A549 (cell line): ENCODE results near the gene CDK5RAP2. TPM values are rescaled to one million over a fixed set of nuclear protein-coding genes. Genes with fewer than 3 reads are reported as not detected.
A peak's percentile ranks its signal among the peaks of the same experiment; 100 is the strongest.

Experiments used
- ATAC-seq, 2 experiments: fragments of 200-7000 bp in 1 of 2; fragments of >200 bp in 1 of 2; cut with Nextera tagmentation in 1 of 2; cut with Tn5 transposase in 1 of 2; 3 replicates each; pipeline versions ENCODE4 v1.8.0 to v1.9.1; 2018 to 2020; ENCODE audit warnings: mild to moderate bottlenecking in 1 of 2, moderate library complexity in 1 of 2
- CTCF ChIA-PET: fragments of 300-600 bp; sonication (Branson Sonifier 250); formaldehyde crosslinking; extraction: SDS; loops from one replicate; lab custom pipeline; 2021; ENCODE audit warnings: antibody characterized with exemption, inconsistent platforms; lab: Yijun Ruan, JAX
- POLR2A ChIA-PET: fragments of 350-600 bp; formaldehyde crosslinking; extraction: SDS; loops from one replicate; lab custom pipeline; 2021; ENCODE audit warnings: antibody characterized with exemption, inconsistent platforms; lab: Yijun Ruan, JAX
- DNase-seq, 2 experiments: peaks; one replicate each; pipeline versions ENCODE4 v3.0.0 to v3.0.0-alpha.2; 2011 to 2016; ENCODE audit warnings: low read depth in 1 of 2, low spot score in 1 of 2
- FAIRE-seq: peaks from 2 replicates; lab custom pipeline; 2011; peaks lifted over from hg19 to GRCh38; lab: Jason Lieb, UNC
- H3K27ac ChIP-seq, 2 experiments: fragments of >200 bp; sonication (Bioruptor Twin); formaldehyde crosslinking; 3 replicates each; pipeline ENCODE4 v1.5.1; 2016 to 2017
- H3K4me1 ChIP-seq: fragments of >200 bp; sonication (Bioruptor Twin); formaldehyde crosslinking; 3 replicates; pipeline ENCODE4 v1.6.1; 2016
- H3K4me2 ChIP-seq: fragments of >200 bp; sonication (Bioruptor Twin); formaldehyde crosslinking; 3 replicates; pipeline ENCODE4 v1.6.1; 2016
- H3K4me3 ChIP-seq: fragments of >200 bp; sonication (Bioruptor Twin); formaldehyde crosslinking; 3 replicates; pipeline ENCODE4 v1.5.1; 2016
- H3K9me3 ChIP-seq: fragments of >200 bp; sonication (Bioruptor Twin); formaldehyde crosslinking; 3 replicates; pipeline ENCODE4 v1.6.1; 2016
- BCL3 ChIP-seq: fragments of >200 bp; sonication (Bioruptor Twin); formaldehyde crosslinking; IDR thresholded peaks from 3 replicates; pipeline ENCODE4 v1.6.1; 2016
- CHD2 ChIP-seq: fragments of 150-350 bp; IDR thresholded peaks from 2 replicates; pipeline ENCODE4 v1.6.1; 2014; ENCODE audit warnings: low read length; ENCODE audit not compliant: partially characterized antibody
- CHD4 ChIP-seq: fragments of 200-600 bp; sonication (generic); IDR thresholded peaks from 2 replicates; pipeline ENCODE4 v1.6.1; 2016; ENCODE audit warnings: antibody characterized with exemption, mild to moderate bottlenecking, borderline replicate concordance
- EP300 ChIP-seq, 2 experiments: fragments of >200 bp; sonication (Bioruptor Twin); formaldehyde crosslinking; IDR thresholded peaks; 2 replicates in 1 of 2; 3 replicates in 1 of 2; pipeline ENCODE4 v1.6.1; 2016 to 2017
- FOSB ChIP-seq: fragments of 250-450 bp; sonication (Bioruptor Pico); IDR thresholded peaks from 2 replicates; pipeline ENCODE4 v1.5.0; 2020; ENCODE audit warnings: mild to moderate bottlenecking, moderate library complexity
- FOSL2 ChIP-seq, 2 experiments: fragments of 450-650 bp in 1 of 2; fragments of >200 bp in 1 of 2; sonication (Bioruptor Twin) in 1 of 2; formaldehyde crosslinking; IDR thresholded peaks; 2 replicates each; pipeline versions ENCODE4 v1.5.0 to v1.6.1; 2016 to 2020; ENCODE audit warnings: mild to moderate bottlenecking in 1 of 2, moderate library complexity in 1 of 2
- FOXS1 ChIP-seq: fragments of 250-450 bp; sonication (Bioruptor Pico); IDR thresholded peaks from 2 replicates; pipeline ENCODE4 v1.5.0; 2020; ENCODE audit warnings: mild to moderate bottlenecking, moderate library complexity
- HOXA7 ChIP-seq: fragments of 250-450 bp; sonication (Bioruptor Pico); IDR thresholded peaks from 2 replicates; pipeline ENCODE4 v1.5.0; 2020; ENCODE audit warnings: mild to moderate bottlenecking, moderate library complexity
- HOXB5 ChIP-seq: fragments of 250-450 bp; sonication (Bioruptor Pico); IDR thresholded peaks from 2 replicates; pipeline ENCODE4 v1.5.0; 2020; ENCODE audit warnings: mild to moderate bottlenecking, moderate library complexity
- JUN ChIP-seq, 2 experiments: fragments of >200 bp; sonication (Bioruptor Twin); formaldehyde crosslinking; IDR thresholded peaks; 2 replicates in 1 of 2; 3 replicates in 1 of 2; pipeline ENCODE4 v1.6.1; 2016 to 2017
- JUNB ChIP-seq: fragments of >200 bp; sonication (Bioruptor Twin); formaldehyde crosslinking; IDR thresholded peaks from 2 replicates; pipeline ENCODE4 v1.6.1; 2016
- KDM1A ChIP-seq: fragments of 200-600 bp; sonication (generic); IDR thresholded peaks from 2 replicates; pipeline ENCODE4 v1.6.1; 2016; ENCODE audit warnings: low read depth, mild to moderate bottlenecking
- KDM5A ChIP-seq: fragments of 200-600 bp; sonication (generic); IDR thresholded peaks from 2 replicates; pipeline ENCODE4 v1.6.1; 2016; ENCODE audit warnings: antibody characterized with exemption, mild to moderate bottlenecking
- PHF8 ChIP-seq: fragments of 200-600 bp; sonication (generic); IDR thresholded peaks from 2 replicates; pipeline ENCODE4 v1.6.1; 2016; ENCODE audit warnings: low read depth, mild to moderate bottlenecking, antibody characterized with exemption, moderate library complexity, borderline replicate concordance
- RAD21 ChIP-seq, 2 experiments: fragments of >200 bp in 1 of 2; sonication (Bioruptor Twin) in 1 of 2; formaldehyde crosslinking in 1 of 2; IDR thresholded peaks in 1 of 2; conservative IDR thresholded peaks in 1 of 2; 2 replicates in 1 of 2; 3 replicates in 1 of 2; pipeline ENCODE4 v1.6.1; 2012 to 2018; ENCODE audit warnings: inconsistent platforms in 1 of 2
- REST ChIP-seq: fragments of 200-600 bp; sonication (generic); IDR thresholded peaks from 2 replicates; pipeline ENCODE4 v1.6.1; 2016; ENCODE audit warnings: antibody characterized with exemption, mild to moderate bottlenecking, moderate library complexity
- SMC3 ChIP-seq: fragments of >200 bp; sonication (Bioruptor Twin); formaldehyde crosslinking; IDR thresholded peaks from 3 replicates; pipeline ENCODE4 v1.6.1; 2018; ENCODE audit warnings: inconsistent platforms
- TP53 ChIP-seq: fragments of 250-450 bp; sonication (Bioruptor Pico); IDR thresholded peaks from 2 replicates; pipeline ENCODE4 v1.5.0; 2021; ENCODE audit warnings: mild to moderate bottlenecking, moderate library complexity
- ZSCAN20 ChIP-seq: fragments of 250-450 bp; sonication (Bioruptor Pico); IDR thresholded peaks from 2 replicates; pipeline ENCODE4 v1.8.0; 2022; ENCODE audit warnings: mild to moderate bottlenecking, moderate library complexity
- WGBS: methylation state at CpG from one replicate; pipeline ENCODE4 v1.1.6; 2017; ENCODE audit errors: missing lambda C conversion rate; 5-methylcytosine and 5-hydroxymethylcytosine counted together
- polyA plus RNA-seq, 4 experiments: library from polyadenylated mRNA; depleted of rRNA in 3 of 4; stranded (reverse); fragments of >200 nt; fragmentation: RNase III in 1 of 4; extraction: RNeasy Plus Mini Kit Qiagen cat#74134 plus additional on column Dnase treatment in 1 of 4; gene quantifications; 2 replicates in 3 of 4; 3 replicates in 1 of 4; pipeline ENCODE4 v1.2.3, GENCODE V29; 2011 to 2017
- TF ChIP-seq, protein P1 (sequence below): fragments of 250-450 bp; sonication (Bioruptor Pico); IDR thresholded peaks from 2 replicates; pipeline ENCODE4 v1.5.0; 2020; ENCODE audit warnings: low read depth, mild to moderate bottlenecking, moderate library complexity
- TF ChIP-seq, protein P2 (sequence below): IDR thresholded peaks from 2 replicates; pipeline ENCODE4 v1.6.1; 2012
- TF ChIP-seq, protein P3 (sequence below): fragments of 450-650 bp; IDR thresholded peaks from 2 replicates; pipeline ENCODE4 v1.6.1; 2014; ENCODE audit warnings: antibody characterized with exemption
- TF ChIP-seq, protein P4 (sequence below): fragments of >200 bp; sonication (Bioruptor Twin); formaldehyde crosslinking; IDR thresholded peaks from 2 replicates; pipeline ENCODE4 v1.6.1; 2016

The CDK5RAP2 gene
- polyA plus RNA-seq, 2 of the 4 experiments (the other 2 are of a cell fraction): 29.1 to 44.6 TPM

DNA sequence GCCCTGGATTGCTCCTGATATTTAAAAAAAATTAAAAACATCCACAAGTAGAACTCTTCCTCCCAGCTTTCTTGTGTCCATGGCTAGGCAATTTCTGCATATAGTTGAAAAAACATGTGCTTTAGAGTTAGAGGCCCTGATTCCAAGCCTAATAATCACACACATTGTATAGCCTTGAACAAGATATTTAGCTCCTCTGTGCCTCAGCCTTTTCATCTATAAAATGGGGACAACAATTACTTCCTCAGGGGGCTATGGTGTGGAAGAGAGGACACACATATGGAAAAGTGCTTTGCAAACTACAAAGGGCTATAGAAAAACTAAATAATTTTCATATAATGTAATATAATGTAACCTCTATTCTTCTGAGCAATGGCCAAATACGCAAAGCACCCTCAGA lies 23.0 kb upstream of the CDK5RAP2 start:
- DNase-seq (no peak), FAIRE-seq (no peak), ATAC-seq (no peak)
- Histone ChIP-seq H3K4me1 (peaks cover 12% of the 10 kb centered on the region), H3K9me3 (no peaks in the 10 kb centered on the region), H3K4me3 (no peak overlapping the region), H3K27ac (no peak overlapping the region), H3K4me2 (no peak overlapping the region)
- TF ChIP-seq KDM5A (no peak), ZSCAN20 (CRISPR knock-in tag) (no peak)
- ChIA-PET CTCF (interaction anchor here (1.0 to 1.1 kb wide), 2 partner anchors 17 to 460 kb away, joined by 3 read pairs; no protein-coding TSS in a partner anchor), POLR2A (no interaction called here)
- 94% methylated on average over 1 of the region's 1 CpG for WGBS

DNA sequence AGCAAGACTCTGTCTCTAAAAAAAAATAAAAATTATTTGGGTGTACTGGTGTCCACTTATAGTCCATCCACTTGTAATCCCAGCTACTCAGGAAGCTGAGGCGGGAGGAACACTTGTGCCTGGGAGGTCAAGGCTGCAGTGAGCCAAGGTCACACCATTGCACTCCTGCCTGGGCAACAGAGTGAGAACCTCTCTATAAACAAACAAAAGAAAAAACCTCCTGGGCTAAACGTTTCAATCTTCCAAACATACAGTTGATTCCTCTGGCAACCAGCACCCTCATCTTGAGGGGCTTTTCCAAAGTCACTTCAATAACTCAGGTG lies 13.9 kb upstream of the CDK5RAP2 start:
- DNase-seq (no peak), FAIRE-seq (no peak), ATAC-seq (no peak)
- no peak overlapping the region for H3K4me2 ChIP-seq
- CTCF ChIA-PET: interaction anchor here (1.2 to 2.2 kb wide), 2 partner anchors 11 to 20 kb away, joined by 3 to 8 read pairs; no protein-coding TSS in a partner anchor
- no peak overlapping the region for H3K27ac ChIP-seq
- 49% methylated on average over 2 of the region's 2 CpGs for WGBS
- no peaks in the 10 kb centered on the region for H3K9me3 ChIP-seq
- TF ChIP-seq REST (no peak), HOXB5 (CRISPR knock-in tag) (no peak), FOXS1 (CRISPR knock-in tag) (no peak), CHD2 (no peak), EP300 (IDR thresholded peaks at IDR 0.05) (no peak), JUN (IDR thresholded peaks at IDR 0.05) (no peak)
- TF ChIP-seq, protein P1, sequence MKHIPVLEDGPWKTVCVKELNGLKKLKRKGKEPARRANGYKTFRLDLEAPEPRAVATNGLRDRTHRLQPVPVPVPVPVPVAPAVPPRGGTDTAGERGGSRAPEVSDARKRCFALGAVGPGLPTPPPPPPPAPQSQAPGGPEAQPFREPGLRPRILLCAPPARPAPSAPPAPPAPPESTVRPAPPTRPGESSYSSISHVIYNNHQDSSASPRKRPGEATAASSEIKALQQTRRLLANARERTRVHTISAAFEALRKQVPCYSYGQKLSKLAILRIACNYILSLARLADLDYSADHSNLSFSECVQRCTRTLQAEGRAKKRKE (CRISPR knock-in tag): no peak
- TF ChIP-seq, all 56 proteins: peak for 0
- no peak overlapping the region for H3K4me3 ChIP-seq
- POLR2A ChIA-PET: no interaction called here
- no peaks in the 10 kb centered on the region for H3K4me1 ChIP-seq

- peak in 1 of 2 experiments; percentile 34; a peak in 3 of 6 replicates for ATAC-seq
- CTCF ChIA-PET: interaction anchor here (2.2 kb wide), 1 partner anchor 21 kb away, joined by 8 read pairs; no protein-coding TSS in a partner anchor
- no peak for FAIRE-seq
Measured at GRCh38 chr9:120593250-120593954, 13.4 kb upstream of the CDK5RAP2 start.

More at GRCh38 chr9:120593250-120593954, 13.4 kb upstream of the CDK5RAP2 start:
- POLR2A ChIA-PET: no interaction called here
- Histone ChIP-seq H3K27ac (no peak overlapping the region), H3K9me3 (no peaks in the 10 kb centered on the region), H3K4me1 (no peaks in the 10 kb centered on the region), H3K4me3 (no peak overlapping the region), H3K4me2 (no peak overlapping the region)
- WGBS: 83% methylated on average over 5 of the region's 5 CpGs
- DNase-seq: no peak
- TF ChIP-seq TP53 (no peak), JUNB (no peak), ZSCAN20 (CRISPR knock-in tag) (no peak), KDM5A (no peak), FOSL2 (IDR thresholded peaks at IDR 0.05) (no peak), FOSL2 (CRISPR knock-in tag; IDR thresholded peaks at IDR 0.05) (no peak), PHF8 (no peak), CHD4 (no peak), JUN (IDR thresholded peaks at IDR 0.05) (no peak), FOSB (CRISPR knock-in tag) (no peak), HOXA7 (no peak), BCL3 (no peak), HOXB5 (CRISPR knock-in tag) (no peak), KDM1A (no peak), SMC3 (no peak), RAD21 (conservative IDR thresholded peaks at IDR 0.05 in 1 of 2, IDR thresholded peaks at IDR 0.05 in 1 of 2) (no peak)
- TF ChIP-seq, protein P2, sequence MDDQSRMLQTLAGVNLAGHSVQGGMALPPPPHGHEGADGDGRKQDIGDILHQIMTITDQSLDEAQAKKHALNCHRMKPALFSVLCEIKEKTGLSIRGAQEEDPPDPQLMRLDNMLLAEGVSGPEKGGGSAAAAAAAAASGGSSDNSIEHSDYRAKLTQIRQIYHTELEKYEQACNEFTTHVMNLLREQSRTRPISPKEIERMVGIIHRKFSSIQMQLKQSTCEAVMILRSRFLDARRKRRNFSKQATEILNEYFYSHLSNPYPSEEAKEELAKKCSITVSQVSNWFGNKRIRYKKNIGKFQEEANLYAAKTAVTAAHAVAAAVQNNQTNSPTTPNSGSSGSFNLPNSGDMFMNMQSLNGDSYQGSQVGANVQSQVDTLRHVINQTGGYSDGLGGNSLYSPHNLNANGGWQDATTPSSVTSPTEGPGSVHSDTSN: no peak
- TF ChIP-seq, protein P3, sequence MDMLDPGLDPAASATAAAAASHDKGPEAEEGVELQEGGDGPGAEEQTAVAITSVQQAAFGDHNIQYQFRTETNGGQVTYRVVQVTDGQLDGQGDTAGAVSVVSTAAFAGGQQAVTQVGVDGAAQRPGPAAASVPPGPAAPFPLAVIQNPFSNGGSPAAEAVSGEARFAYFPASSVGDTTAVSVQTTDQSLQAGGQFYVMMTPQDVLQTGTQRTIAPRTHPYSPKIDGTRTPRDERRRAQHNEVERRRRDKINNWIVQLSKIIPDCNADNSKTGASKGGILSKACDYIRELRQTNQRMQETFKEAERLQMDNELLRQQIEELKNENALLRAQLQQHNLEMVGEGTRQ: no peak
- TF ChIP-seq, protein P4, sequence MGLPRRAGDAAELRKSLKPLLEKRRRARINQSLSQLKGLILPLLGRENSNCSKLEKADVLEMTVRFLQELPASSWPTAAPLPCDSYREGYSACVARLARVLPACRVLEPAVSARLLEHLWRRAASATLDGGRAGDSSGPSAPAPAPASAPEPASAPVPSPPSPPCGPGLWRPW: no peak
